GM19099 (cell line): Measurements from ENCODE around the gene ZNF526.

Experiments used
- POLR2A ChIP-seq: IDR thresholded peaks from 3 replicates; pipeline ENCODE4 v1.6.1; 2011; ENCODE audit warnings: low read depth; ENCODE audit not compliant: insufficient read length; ENCODE audit errors: extremely low read depth

ZNF526 gene

GRCh38 chr19:42203700-42204099 is 16.4 kb upstream of the ZNF526 start:
- no peak for TF ChIP-seq POLR2A

GRCh38 chr19:42204664-42205063 is 15.4 kb upstream of the ZNF526 start:
- TF ChIP-seq POLR2A, result no peak

GRCh38 chr19:42206871-42207755 is 13.0 kb upstream of the ZNF526 start:
- no peak for TF ChIP-seq POLR2A

- no peak for TF ChIP-seq POLR2A
Observed at GRCh38 chr19:42207767-42208271, 12.3 kb upstream of the ZNF526 start.

GRCh38 chr19:42208612-42209011 is 11.5 kb upstream of the ZNF526 start:
- TF ChIP-seq POLR2A, result no peak

- no peak for TF ChIP-seq POLR2A
Observed at GRCh38 chr19:42212886-42213285, 7.2 kb upstream of the ZNF526 start.

GRCh38 chr19:42214810-42215485 is 5.2 kb upstream of the ZNF526 start:
- no peak for TF ChIP-seq POLR2A

GRCh38 chr19:42216653-42217519 is 3.2 kb upstream of the ZNF526 start:
- TF ChIP-seq POLR2A, result no peak

- TF ChIP-seq POLR2A, result peak; percentile 74
Observed at GRCh38 chr19:42217520-42218437, 2.3 kb upstream of the ZNF526 start, which contains the start of gene DEDD2. Gene DEDD2, minus strand, starts transcription at chr19:42217677. Its CDS starts 670 bp downstream, at chr19:42217007.

GRCh38 chr19:42220751-42221097 is 612 bp downstream of the ZNF526 start:
- TF ChIP-seq POLR2A, result no peak

- TF ChIP-seq POLR2A, result no peak
Observed at GRCh38 chr19:42224940-42225717, 5.0 kb downstream of the ZNF526 start.

- no peak for TF ChIP-seq POLR2A
Observed at GRCh38 chr19:42225718-42226292, 5.7 kb downstream of the ZNF526 start.

GRCh38 chr19:42226886-42227285 is 6.8 kb downstream of the ZNF526 start:
- no peak for TF ChIP-seq POLR2A
